Measurements from ENCODE around the gene GIGYF2.

The GIGYF2 gene

DNA sequence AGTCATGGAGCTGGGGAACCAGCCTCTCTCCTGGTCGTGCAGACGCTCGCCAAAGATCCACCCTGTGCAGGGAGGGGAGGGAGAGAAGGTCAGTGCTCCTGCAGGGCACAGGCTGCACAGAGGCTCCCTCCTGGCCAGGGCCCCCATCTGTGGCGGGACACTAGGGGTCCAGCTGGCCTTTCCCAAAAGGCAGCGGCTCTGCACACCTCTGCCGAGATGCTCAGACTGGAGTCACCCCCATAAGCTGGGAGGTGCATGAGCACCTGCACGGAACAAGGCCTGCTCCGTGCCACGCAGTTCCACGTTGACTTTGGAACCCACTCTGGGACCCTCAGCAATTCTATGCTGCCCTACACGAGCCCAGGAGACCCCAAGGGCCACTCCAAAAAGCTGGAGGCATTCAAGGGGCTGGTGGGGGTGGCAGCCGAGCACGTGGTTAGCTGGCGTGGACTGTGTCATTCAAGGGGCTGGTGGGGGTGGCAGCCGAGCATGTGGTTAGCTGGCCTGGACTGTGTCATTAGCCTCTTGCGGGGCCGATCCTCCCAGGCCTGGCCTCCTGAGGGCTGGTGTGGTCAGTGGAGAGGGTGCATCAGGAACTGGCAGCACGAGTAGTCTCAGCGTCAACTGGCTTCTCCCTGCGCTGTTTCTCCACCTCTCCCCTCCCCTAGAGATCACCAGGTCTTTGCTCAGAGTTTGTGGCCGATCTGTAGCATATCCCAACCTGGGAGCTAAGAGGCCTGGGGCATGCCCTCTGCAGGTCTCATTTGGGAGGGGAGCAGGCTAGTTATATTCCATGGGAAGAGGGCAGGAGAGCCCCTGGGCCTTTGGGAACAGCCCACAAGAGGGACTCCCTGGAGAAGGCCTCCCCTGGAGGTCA is 182.7 kb downstream of the GIGYF2 start:
- TF ChIP-seq CTCF (IDR thresholded peaks at IDR 0.05; ENCODE audit: borderline replicate concordance, control extremely low read depth, extremely low read depth, insufficient read depth, missing control alignments), result no peak
- in situ Hi-C loops (cut with MboI; ENCODE audit: low sequenced_read_pairs, unreplicated experiment), result no loop called here
- DNase-seq (ENCODE audit: low spot score), result no peak

DNA sequence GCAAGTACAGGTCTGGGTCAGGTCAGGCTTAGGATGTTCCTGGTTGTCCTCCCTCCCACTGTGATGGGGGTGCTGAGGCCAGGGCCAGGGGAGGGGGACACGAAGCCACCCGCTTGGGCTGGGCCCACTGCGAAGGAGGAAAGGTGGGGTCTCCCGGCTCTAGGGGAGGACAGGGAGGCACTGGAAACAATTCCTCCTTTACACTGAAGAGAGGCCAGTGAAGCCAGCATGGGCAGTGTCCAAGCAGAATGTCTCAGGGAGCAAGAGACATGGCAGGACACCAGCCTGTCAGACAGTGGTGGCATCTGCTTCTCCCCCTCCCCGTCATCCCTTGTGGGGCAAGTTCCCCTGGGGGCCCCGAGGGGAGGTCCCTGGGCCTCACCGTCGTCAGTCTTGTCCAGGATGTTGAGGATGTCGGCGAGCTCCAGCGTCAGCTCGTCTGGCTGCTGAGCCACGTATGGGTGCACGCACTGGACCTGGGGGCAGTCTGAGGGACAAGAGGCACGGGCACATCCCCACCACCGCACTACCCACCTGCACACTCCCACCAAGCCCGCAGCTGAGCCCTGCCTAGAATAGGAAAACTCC is 183.7 kb downstream of the GIGYF2 start:
- no peak for DNase-seq (ENCODE audit: low spot score)
- no peak for TF ChIP-seq CTCF (IDR thresholded peaks at IDR 0.05; ENCODE audit: borderline replicate concordance, control extremely low read depth, extremely low read depth, insufficient read depth, missing control alignments)
- in situ Hi-C loops (cut with MboI; ENCODE audit: low sequenced_read_pairs, unreplicated experiment), result no loop called here

DNA sequence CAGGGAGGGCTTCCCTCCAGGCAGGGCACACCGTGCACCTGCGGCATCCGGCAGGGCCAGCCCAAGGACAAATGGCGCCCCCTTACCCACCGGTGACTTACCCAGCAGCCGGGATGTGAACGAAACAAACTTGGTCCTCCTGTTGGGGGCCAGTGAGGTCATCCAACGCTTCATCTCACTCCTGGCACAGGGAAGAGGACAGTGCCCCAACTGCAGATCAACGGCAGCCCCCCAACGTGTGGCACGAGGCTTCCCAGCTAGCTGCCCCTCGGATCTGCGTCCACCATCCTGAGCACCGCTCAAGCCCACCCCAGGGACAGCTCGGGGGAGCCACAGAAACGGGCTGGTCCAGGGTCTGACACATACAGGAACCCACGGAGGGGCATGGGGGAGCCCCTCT is 185.0 kb downstream of the GIGYF2 start:
- in situ Hi-C loops (cut with MboI; ENCODE audit: low sequenced_read_pairs, unreplicated experiment), result no loop called here
- DNase-seq (ENCODE audit: low spot score), result no peak
- TF ChIP-seq CTCF (IDR thresholded peaks at IDR 0.05; ENCODE audit: borderline replicate concordance, control extremely low read depth, extremely low read depth, insufficient read depth, missing control alignments), result no peak

- no peak for DNase-seq (ENCODE audit: low spot score)
- in situ Hi-C loops (cut with MboI; ENCODE audit: low sequenced_read_pairs, unreplicated experiment), result no loop called here
- no peak for TF ChIP-seq CTCF (IDR thresholded peaks at IDR 0.05; ENCODE audit: borderline replicate concordance, control extremely low read depth, extremely low read depth, insufficient read depth, missing control alignments)
Measured at GRCh38 chr2:232882505-232883115, 185.5 kb downstream of the GIGYF2 start.

- no peak for TF ChIP-seq CTCF (IDR thresholded peaks at IDR 0.05; ENCODE audit: borderline replicate concordance, control extremely low read depth, extremely low read depth, insufficient read depth, missing control alignments)
- DNase-seq (ENCODE audit: low spot score), result no peak
- in situ Hi-C loops (cut with MboI; ENCODE audit: low sequenced_read_pairs, unreplicated experiment), result no loop called here
Measured at GRCh38 chr2:232883116-232883721, 186.1 kb downstream of the GIGYF2 start.

GRCh38 chr2:232884001-232884421 is 186.9 kb downstream of the GIGYF2 start:
- no peak for DNase-seq (ENCODE audit: low spot score)
- TF ChIP-seq CTCF (IDR thresholded peaks at IDR 0.05; ENCODE audit: borderline replicate concordance, control extremely low read depth, extremely low read depth, insufficient read depth, missing control alignments), result no peak
- in situ Hi-C loops (cut with MboI; ENCODE audit: low sequenced_read_pairs, unreplicated experiment), result no loop called here

Data from GM13976 (cell line).